ENCODE results near the gene HSD11B1L.

The HSD11B1L gene

DNA sequence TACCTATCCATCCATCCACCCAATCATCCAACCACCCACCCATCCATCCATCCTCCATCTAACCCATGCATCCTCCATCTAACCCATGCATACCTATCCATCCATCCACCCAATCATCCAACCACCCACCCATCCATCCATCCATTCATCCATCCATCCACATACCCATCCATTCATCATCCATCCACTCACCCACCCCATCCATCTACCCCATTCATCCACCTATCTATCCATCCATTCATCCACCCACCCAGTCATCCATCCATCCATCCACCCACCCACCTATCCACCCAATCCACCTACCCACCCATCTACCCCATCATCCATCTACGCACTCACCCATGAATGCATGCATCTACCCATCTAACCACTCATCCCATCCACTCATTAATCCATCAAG lies 7.1 kb upstream of the HSD11B1L start:
- no peak for DNase-seq (ENCODE audit: extremely low read depth, low read depth)
- TF ChIP-seq CTCF (IDR thresholded peaks at IDR 0.05; ENCODE audit: low read depth, low read length): no peak

DNA sequence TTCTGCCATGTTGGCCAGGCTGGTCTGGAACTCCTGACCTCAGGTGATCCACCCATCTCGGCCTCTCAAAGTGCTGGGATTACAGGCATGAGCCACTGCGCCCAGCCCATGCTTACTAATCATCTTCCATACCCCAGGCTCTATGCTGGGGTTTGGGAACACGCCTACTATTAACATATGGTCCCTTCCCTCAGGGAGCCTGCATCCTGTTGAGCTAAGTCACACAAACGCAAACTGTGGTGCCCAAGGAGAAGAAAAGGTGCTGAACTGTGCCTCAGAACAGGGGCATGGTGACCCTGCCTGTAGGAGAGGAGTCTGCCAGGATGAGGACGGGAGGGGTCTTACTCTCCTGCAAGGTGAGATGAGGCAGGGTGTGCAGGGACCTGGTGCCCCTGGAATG lies 6.1 kb upstream of the HSD11B1L start:
- DNase-seq (ENCODE audit: extremely low read depth, low read depth): no peak
- TF ChIP-seq CTCF (IDR thresholded peaks at IDR 0.05; ENCODE audit: low read depth, low read length): no peak

GRCh38 chr19:5676105-5676771 lies 4.6 kb upstream of the HSD11B1L start:
- TF ChIP-seq CTCF (IDR thresholded peaks at IDR 0.05; ENCODE audit: low read depth, low read length): no peak

DNA sequence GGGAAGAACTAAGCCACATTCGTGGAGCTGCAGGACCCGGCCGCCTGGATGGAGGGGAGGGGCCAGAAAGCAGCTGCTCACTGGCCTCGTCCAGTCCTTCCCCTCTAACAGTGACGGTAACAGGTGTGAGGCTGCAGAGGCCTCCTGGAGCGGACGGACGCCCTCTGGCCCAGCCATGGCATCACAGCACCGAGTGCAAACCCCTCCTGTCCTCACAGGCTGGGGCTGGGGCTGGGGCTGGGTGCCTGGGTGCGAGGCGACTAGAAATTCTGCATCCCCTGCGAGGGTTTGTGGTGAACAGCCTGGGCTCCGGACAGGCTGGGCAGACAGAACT lies 4.1 kb upstream of the HSD11B1L start:
- DNase-seq (ENCODE audit: extremely low read depth, low read depth): no peak
- TF ChIP-seq CTCF (IDR thresholded peaks at IDR 0.05; ENCODE audit: low read depth, low read length): no peak

More at GRCh38 chr19:5676105-5676771, 4.6 kb upstream of the HSD11B1L start:
- no peak for DNase-seq (ENCODE audit: extremely low read depth, low read depth)

DNA sequence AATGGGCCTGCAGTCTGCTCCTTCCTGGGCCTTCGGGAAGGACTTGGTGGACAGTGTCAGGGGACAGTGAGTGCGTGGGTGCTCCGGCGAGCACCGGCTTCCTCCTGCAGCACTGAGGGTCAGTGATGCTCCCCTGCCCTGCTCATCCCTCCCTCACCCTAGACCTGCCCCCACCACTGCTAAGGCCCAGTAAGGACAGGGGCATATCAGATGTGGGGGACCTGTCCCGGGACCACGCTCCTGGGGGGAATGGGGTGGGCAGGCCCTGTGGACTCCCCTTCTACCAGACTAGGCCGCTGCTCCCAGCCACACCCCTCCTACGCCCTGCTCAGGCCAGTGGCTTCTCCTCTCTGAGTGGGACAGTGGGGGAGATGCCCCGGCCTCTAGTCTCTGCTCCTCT lies 3.7 kb upstream of the HSD11B1L start:
- no peak for DNase-seq (ENCODE audit: extremely low read depth, low read depth)
- no peak for TF ChIP-seq CTCF (IDR thresholded peaks at IDR 0.05; ENCODE audit: low read depth, low read length)

DNA sequence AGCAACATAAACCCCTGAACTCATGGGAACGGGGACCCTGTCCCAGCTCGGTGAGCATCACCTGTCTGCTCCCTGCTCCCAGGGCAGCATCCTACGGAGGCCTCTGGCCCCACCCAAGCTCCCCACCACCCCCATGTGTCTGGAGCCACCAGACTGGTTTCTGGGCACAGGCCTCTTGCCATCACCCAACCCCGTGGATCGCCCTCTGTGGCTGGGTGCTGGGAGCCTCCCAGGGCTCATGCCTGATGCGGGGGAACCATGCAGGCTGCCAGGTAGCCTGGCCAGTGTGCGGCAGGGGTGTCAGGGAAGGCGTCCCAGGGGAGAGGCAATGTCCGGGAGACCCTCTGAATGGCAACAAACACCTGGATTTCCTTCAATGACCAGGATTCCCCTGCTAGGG lies 3.2 kb upstream of the HSD11B1L start:
- TF ChIP-seq CTCF (IDR thresholded peaks at IDR 0.05; ENCODE audit: low read depth, low read length): no peak
- DNase-seq (ENCODE audit: extremely low read depth, low read depth): no peak

GRCh38 chr19:5678071-5678718 lies 2.6 kb upstream of the HSD11B1L start:
- DNase-seq (ENCODE audit: extremely low read depth, low read depth): no peak
- no peak for TF ChIP-seq CTCF (IDR thresholded peaks at IDR 0.05; ENCODE audit: low read depth, low read length)

Measured in AG09319 (cell line).